ENCODE measurements around the gene EXOSC7.

The EXOSC7 gene

DNA sequence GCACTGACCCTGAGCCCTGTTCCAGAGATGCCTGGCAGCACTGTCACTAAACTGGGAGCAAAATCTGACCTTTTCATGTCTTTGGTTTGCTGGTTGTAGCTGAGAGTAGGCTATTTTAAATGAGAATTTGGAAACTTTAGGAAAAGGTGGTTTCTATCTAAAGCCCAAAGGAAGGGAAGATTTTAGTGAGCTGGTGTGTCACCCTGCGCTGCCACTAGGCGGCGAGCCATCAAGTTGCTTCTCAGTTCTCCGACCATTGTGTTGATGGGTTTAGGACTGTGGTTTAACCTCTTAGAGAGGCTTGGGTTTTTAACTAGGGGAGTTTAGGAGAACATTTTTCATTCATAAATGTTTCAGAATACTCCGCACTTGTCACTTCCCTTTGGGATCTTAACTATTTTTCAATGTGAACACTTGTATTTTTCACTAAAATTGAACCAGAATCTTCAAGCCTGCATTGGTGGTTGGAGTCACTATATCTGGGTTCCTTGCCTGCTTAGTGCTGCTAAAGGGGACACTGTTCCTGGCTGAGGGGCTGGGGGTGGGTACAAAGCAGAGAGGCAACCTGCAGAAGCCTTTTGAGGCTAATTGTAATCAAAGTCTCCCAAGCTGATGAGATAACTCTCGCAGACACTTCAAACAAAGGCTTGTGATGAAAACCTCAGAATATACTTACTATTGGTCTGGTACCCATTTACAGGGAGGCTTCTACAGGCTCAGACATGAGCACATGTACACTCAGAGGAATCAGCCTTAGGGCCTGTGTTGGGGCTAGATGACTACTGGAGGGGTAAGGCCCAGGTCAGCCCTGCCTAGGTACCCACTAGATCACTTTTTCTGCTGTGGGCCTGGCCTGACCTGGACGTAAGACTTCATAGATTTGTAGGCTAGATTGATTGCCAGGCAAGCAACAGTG, 16.8 kb downstream of the EXOSC7 start:
- FAIRE-seq (no peak), DNase-seq (ENCODE audit: low spot score) (no peak)

DNA sequence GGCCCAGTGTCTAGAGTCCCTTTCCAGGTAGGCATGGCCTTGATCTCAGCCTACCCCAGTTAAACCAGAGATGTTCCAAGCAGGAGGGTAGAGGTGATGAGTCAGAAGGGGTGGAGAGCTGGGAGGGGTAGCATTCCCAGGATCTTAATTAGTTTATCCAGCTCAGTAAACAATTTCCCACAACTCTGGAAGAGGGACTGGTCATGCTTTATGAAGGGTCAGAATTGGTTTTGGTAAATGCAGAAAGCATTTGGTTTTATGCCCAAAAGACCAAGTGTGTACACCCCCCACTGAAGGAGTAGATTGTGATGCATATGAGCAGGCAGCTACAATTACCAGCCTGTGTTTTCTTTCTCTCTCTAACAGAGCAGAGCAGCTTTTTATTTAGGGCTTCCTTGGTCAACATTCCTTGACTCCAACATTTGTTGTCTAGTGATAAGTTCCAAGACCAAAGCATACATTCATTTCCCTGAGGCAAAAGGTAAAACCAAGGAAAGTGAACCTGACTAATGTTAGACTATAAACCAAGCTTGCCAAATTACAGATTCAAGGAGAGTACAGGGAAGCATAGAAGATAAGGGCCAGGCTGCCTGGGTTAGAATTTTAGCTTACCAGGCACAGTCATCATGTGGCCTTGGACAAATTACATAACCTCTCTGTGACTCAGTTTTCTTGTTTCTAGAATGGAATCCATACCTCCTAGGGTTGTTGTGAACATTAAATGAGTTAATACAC, 17.6 kb downstream of the EXOSC7 start:
- FAIRE-seq (no peak), DNase-seq (ENCODE audit: low spot score) (peak; percentile 11)

- FAIRE-seq (no peak), DNase-seq (ENCODE audit: low spot score) (no peak)
Measured at GRCh38 chr3:44995142-44995770, 19.2 kb downstream of the EXOSC7 start.

DNA sequence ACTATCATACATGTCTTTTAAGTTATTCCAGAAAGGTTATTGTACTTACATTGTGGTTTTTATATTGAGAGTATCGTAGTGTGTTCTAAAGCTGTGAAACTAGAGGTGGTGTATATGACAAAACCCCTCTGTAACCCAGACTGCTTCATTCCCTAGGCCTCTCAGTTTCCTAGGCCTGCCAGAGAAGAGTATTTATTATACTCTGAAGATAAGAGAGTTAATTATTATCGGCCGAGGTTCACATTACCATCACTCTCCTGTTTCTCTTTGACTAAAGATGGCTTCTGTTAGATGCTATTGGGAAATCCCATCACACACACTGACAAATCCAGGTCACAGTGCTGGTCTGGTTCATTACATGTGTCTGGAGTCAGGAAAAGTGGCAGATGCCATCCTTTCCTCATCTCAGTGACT, 20.5 kb downstream of the EXOSC7 start:
- peak; percentile 26 for DNase-seq (ENCODE audit: low spot score)
- no peak for FAIRE-seq

DNA sequence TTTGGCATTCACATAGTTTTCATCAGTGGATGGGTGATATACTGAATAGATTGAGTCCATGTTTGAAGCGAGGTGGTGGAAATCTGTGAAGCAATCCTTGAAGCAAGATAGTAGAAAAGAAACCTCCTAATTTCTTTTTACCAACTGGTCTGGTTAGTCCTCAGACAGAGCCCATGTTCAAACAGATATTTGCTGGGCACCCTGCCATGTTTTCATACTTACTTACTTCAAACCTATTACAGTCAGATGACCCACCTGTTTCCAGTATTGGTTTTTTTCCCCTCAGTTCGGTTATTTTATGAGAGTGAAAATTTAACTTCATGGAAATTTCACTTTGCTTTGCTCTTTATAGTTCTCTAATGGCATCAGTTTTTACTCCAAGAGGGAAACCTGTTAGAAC, 23.7 kb downstream of the EXOSC7 start:
- DNase-seq (ENCODE audit: low spot score) (no peak), FAIRE-seq (no peak)

- no peak for FAIRE-seq
- no peak for DNase-seq (ENCODE audit: low spot score)
Measured at GRCh38 chr3:45000823-45001222, 24.8 kb downstream of the EXOSC7 start.

DNA sequence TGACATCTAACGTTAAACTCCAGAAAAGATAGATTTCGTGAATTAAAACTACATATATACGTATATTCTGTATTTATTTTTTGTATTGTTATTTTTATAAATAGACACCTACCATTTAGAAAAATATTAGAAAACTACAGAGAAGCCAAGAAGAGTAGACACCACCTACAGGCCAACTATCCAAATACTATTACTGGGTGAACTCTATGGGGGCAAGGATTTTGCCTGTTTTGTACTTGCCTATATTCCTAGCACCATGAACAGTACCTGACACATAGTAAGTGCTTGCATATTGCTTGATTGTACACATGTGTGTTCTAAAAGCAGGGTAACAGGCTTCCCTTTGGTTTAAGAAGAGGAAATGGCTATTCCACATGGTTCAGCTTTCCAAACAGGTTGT, 25.7 kb downstream of the EXOSC7 start:
- DNase-seq (ENCODE audit: low spot score) (no peak), FAIRE-seq (no peak)

GRCh38 chr3:45002139-45002660, 26.2 kb downstream of the EXOSC7 start:
- no peak for FAIRE-seq

DNA sequence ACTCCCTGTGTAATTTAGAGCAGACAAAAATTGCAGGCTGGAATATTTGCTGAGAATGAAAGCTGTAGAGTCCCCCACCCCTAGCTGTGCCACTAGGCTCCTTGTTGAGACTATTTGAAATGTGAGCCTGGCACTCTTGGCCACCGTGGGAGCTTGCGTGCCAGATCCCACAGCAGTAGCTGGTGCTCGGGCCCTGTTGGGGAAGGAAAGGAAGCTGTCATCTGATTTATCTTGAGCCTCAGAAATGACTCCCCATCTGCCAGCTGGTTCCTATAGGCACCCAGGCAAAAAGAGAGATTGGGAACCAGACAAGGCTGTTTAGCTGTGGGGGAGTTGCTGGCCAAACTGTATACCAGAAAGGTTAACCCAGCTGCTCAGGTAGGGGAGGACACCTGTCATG, 26.7 kb downstream of the EXOSC7 start:
- FAIRE-seq (no peak), DNase-seq (ENCODE audit: low spot score) (no peak)

More at GRCh38 chr3:45002139-45002660, 26.2 kb downstream of the EXOSC7 start:
- no peak for DNase-seq (ENCODE audit: low spot score)

DNA sequence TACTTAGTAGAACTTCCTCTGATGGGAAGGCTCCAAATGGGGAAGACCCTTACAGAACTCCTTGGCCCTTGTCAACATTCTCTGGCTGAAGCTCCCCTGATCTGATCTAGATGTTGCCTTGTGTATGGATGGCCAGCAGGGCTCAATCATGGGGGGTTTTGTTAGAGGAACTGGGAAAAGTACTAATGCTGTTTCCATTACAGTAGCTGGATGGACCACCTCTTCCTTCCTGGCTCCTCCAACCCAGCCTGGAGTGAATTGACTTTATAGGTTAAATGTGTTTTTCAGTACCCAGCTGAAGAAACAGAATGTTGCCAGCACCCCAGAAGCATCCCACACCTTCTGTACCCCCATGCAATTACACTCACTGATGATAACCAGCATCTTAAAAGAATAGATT, 27.4 kb downstream of the EXOSC7 start:
- no peak for FAIRE-seq
- no peak for DNase-seq (ENCODE audit: low spot score)

DNA sequence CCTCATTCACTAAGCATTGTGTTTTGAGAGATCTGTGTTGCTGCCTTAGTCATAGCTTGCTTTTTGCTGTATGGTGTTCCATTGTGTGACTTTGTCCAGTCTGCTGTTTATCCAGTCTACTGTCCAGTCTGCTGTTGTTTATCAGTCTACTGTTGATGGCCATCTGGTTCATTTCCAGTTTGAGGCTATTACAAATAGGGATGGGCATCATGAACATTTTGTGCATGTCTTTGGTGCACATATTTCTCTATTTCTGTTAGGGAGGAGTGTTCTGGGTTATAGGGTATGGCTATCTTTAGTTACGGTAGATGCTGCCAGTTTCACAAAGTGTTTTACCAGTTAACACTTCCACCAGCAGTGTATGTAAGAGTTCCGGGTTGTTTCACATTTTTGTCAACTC, 27.8 kb downstream of the EXOSC7 start:
- DNase-seq (ENCODE audit: low spot score) (no peak), FAIRE-seq (no peak)

DNA sequence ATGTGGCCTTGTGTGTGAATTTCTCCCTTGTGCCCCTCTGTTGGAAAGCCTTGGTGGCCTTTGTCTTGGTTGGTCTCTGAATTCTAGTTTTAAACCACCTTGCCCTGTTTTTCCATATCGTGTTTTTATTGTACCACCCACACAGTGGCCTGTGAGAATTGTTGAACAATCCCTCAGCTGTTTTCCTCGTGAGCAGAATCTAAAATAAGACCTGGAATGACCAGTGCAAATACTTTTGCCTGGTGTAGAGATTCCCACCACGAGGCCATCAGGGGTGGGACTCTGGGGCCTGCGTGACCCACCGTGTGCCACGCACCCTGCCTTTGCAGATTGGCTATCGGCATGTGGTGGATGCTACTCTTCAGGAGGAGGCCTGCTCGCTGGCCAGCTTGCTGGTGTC, 31.0 kb downstream of the EXOSC7 start:
- DNase-seq (ENCODE audit: low spot score): no peak
- FAIRE-seq: no peak

DNA sequence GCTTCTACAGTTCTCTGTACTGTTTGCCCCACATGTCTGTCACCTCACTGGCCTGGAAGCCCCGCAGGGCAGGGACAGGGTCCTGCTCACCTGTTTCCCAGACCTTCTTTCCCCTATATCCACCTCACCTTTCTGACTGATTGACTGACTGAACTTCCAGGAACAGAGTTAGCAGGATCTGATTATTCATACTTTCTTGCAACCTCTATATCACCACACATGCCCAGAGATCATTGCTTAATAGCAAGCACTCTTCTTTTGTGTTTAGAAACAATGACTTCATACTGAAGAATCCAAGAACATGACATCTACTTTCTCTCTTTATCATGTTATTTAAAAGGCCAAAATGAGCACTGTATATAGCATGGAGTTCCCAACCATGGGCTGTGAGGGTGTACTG, 32.1 kb downstream of the EXOSC7 start:
- no peak for DNase-seq (ENCODE audit: low spot score)
- no peak for FAIRE-seq

DNA sequence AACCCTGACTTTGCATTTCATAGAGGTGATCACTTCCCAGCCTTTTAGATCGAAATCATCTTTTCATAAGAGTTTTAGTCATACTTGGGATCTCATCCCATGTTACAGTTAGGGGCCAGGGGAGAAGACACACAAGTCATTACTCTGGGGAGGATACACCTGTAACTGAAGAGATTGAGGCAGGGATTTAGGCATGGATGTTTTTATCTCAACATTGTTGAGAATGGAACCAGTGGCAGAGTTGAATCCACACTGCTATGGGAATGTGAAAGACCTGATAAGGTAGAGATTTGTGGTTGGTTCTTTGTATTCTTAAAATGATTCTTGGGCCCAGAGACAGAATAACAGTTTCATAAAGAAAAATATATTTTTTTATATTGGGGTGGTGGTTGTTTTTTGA, 33.8 kb downstream of the EXOSC7 start:
- no peak for FAIRE-seq
- no peak for DNase-seq (ENCODE audit: low spot score)

DNA sequence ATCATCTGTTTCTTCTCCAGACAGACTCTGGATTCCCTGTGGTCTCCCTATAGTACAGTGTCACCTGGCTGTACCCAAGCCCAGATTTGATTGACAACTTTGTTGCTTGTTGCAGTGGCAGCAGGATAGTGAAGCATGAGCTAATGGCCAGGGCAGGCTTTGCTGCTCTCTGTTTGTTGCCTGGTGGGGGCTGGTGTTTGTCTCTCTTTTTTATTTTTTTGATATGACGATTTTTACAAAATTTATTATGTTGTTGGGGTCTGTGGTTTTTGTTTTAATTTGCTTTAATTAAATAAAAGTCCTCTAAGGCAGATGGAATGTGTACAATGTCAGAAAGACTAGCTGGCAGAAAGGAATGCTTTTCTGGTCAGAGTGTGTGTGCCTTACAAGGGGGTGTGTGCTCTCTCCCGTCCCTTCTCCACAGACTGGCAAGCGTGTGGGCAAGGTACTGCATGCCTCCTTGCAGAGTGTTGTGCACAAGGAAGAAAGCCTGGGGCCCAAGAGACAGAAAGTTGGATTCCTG, 34.8 kb downstream of the EXOSC7 start:
- peak; percentile 59 for FAIRE-seq
- peak; percentile 80 for DNase-seq (ENCODE audit: low spot score)

DNA sequence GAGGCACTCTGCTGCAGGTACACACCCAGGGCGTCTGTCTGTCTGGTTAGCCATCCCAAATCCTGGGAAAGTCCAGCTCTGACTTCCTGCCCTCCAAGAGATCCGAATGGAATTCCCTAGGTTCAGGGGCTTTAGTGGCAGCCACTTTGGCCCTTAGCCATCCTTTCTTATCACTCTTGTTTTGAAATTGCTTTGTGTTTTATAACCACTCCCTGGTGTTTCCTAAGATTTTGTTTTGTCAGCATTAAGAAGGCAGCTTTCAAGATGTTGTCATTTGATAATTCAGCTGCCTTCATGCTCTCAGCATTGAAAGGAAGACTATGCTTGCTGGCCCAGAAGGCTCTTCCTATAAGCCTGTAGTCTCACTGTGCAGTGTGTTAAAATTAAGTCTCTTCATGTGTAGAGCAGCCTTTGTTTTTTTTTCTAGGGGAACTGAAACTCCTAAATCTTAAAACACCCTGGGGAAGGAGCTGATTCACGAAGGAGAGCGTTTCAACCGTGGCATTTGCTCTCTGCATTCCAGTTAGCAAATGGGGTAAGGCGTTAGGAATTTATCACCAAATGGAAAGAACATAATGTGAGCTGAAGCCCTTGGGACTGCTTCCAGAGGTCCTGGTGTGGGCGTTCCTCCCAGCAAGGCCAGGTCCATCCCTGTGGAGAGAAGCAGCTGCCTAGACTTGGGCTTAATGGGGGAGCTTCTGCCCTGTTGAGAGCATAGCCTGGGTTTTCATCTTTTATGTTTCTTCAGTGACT, 35.9 kb downstream of the EXOSC7 start:
- FAIRE-seq (no peak), DNase-seq (ENCODE audit: low spot score) (peak; percentile 63)

GRCh38 chr3:45012577-45012976, 36.5 kb downstream of the EXOSC7 start:
- FAIRE-seq: no peak
- DNase-seq (ENCODE audit: low spot score): no peak

DNA sequence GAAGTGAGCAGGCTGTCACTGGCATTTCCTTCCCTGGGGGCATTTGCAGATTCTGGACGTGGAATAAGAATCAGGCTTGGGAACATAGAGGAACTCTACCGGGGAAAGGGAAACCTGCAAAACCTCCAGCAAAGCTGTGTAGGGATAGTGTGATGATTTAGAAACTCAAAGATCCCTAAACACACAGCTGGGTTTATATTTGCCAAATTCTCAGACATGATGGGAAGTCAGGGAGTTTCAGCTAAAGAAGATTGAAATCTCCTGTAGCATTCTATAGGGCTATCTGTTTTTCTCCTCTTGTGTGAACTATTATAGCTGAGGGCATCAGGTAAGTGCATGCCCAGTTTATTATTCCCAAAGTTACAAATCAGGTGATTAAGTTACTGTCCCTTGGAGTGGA, 40.9 kb downstream of the EXOSC7 start:
- no peak for FAIRE-seq

GRCh38 chr3:45017821-45018220, 41.8 kb downstream of the EXOSC7 start:
- FAIRE-seq (no peak), DNase-seq (ENCODE audit: low spot score) (no peak)

More for the DNA sequence above, 40.9 kb downstream of the EXOSC7 start:
- no peak for DNase-seq (ENCODE audit: low spot score)

DNA sequence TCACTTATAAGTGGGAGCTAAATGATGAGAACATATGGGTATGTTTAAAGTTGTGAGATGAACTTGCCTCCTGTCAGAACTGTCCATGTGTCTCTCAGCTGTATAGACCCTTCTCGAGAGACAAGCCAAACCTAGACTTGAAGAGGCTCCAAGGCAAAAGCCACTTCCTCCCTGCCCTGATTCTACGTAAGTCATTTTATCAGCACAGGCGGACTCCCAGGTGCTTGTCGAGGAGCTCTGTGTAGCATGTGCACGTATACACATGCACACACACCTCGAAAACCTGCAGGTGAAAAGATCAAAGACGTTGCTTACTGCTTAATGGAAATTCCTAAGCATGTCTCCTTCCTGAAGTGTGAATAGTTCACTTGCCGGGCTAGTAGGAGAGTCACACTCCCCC, 44.5 kb downstream of the EXOSC7 start:
- DNase-seq (ENCODE audit: low spot score) (no peak), FAIRE-seq (no peak)

Measured in RCC 7860 (cell line).